Thyroid gland (tissue), 4 donors: ENCODE results near the gene CLDN5.

ENCODE experiments used
- CTCF ChIP-seq, 6 experiments: fragments of 200-600 bp in 3 of 6; fragments of 450-650 bp in 3 of 6; sonication (generic) in 3 of 6; IDR thresholded peaks; one replicate each; pipeline ENCODE4 v1.5.1; 2016 to 2019; ENCODE audit warnings: antibody characterized with exemption in 6 of 6, mild to moderate bottlenecking in 2 of 6, inconsistent platforms in 1 of 6, moderate library complexity in 1 of 6
- POLR2A ChIP-seq, 2 donors: fragments of 450-650 bp; IDR thresholded peaks; one replicate each; pipeline ENCODE4 v1.6.1; 2017; ENCODE audit warnings: antibody characterized with exemption in 2 of 2, mild to moderate bottlenecking in 2 of 2, moderate library complexity in 1 of 2

DNA sequence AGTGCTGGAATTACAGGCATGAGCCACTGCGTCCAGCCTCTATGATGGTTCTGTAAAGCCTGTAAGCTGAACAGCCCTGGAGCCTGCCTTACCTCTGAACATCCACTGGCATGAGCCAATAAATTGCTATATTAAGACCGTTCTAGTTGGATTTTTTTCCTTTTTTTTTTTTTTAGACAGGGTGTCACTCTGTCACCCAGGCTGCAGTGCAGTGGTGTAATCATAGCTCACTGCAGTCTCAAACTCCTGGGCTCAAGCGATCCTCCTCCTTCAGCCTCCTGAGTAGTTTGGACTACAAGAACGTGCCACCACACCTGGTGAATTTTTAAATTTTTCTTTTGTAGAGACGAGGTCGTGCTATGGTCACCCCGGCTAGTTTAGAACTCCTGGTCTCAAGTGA is 26.2 kb upstream of the CLDN5 start:
- TF ChIP-seq POLR2A (IDR thresholded peaks at IDR 0.05) (no peak), CTCF (IDR thresholded peaks at IDR 0.05) (no peak)
